GM20000 (cell line): ENCODE data around the gene HAT1.

Experiments used
- DNase-seq: peaks from one replicate; pipeline ENCODE4 v3.0.0; 2012; ENCODE audit warnings: low spot score
- CTCF ChIP-seq: IDR thresholded peaks from 2 replicates; pipeline ENCODE4 v1.5.1; 2012; ENCODE audit warnings: mild to moderate bottlenecking, control low read depth; ENCODE audit errors: extremely low read depth, missing control alignments

HAT1 gene

GRCh38 chr2:171924170-171924942 is 2.1 kb downstream of the HAT1 start:
- TF ChIP-seq CTCF = no peak
- DNase-seq = no peak

GRCh38 chr2:171930385-171930784 is 8.1 kb downstream of the HAT1 start:
- no peak for TF ChIP-seq CTCF
- no peak for DNase-seq

- TF ChIP-seq CTCF = no peak
- no peak for DNase-seq
These were observed 16.9 kb downstream of the HAT1 start for GRCh38 chr2:171939058-171939742.

- DNase-seq = no peak
- TF ChIP-seq CTCF = no peak
These were observed 17.4 kb downstream of the HAT1 start for GRCh38 chr2:171939743-171940071.

- TF ChIP-seq CTCF = no peak
- DNase-seq = no peak
These were observed 19.0 kb downstream of the HAT1 start for GRCh38 chr2:171941316-171941699.

- DNase-seq = no peak
- no peak for TF ChIP-seq CTCF
These were observed 21.6 kb downstream of the HAT1 start for GRCh38 chr2:171943869-171944268.

GRCh38 chr2:171952276-171952675 is 30.0 kb downstream of the HAT1 start:
- no peak for TF ChIP-seq CTCF
- DNase-seq = no peak
